ENCODE measurements around the gene CLCN2.

Gene CLCN2

GRCh38 chr3:184360070-184360928, 1.1 kb downstream of the CLCN2 start:
- DNase-seq (ENCODE audit: low read depth), result no peak

GRCh38 chr3:184359610-184360009, 1.8 kb downstream of the CLCN2 start:
- DNase-seq (ENCODE audit: low read depth), result no peak

- no peak for DNase-seq (ENCODE audit: low read depth)
Measured at GRCh38 chr3:184358921-184359350, 2.5 kb downstream of the CLCN2 start.

- no peak for DNase-seq (ENCODE audit: low read depth)
Measured at GRCh38 chr3:184358124-184358767, 3.2 kb downstream of the CLCN2 start.

GRCh38 chr3:184357248-184358123, 3.9 kb downstream of the CLCN2 start:
- DNase-seq (ENCODE audit: low read depth), result no peak

GRCh38 chr3:184355261-184356040, 6.0 kb downstream of the CLCN2 start:
- no peak for DNase-seq (ENCODE audit: low read depth)

GRCh38 chr3:184354754-184355153, 6.7 kb downstream of the CLCN2 start:
- no peak for DNase-seq (ENCODE audit: low read depth)

GRCh38 chr3:184354121-184354728, 7.2 kb downstream of the CLCN2 start:
- DNase-seq (ENCODE audit: low read depth), result no peak

GRCh38 chr3:184353546-184353941, 7.9 kb downstream of the CLCN2 start:
- DNase-seq (ENCODE audit: low read depth), result no peak

GRCh38 chr3:184352897-184353545, 8.4 kb downstream of the CLCN2 start:
- no peak for DNase-seq (ENCODE audit: low read depth)

GRCh38 chr3:184352149-184352785, 9.1 kb downstream of the CLCN2 start:
- no peak for DNase-seq (ENCODE audit: low read depth)

- DNase-seq (ENCODE audit: low read depth), result no peak
Measured at GRCh38 chr3:184351511-184352148, 9.8 kb downstream of the CLCN2 start.

- no peak for DNase-seq (ENCODE audit: low read depth)
Measured at GRCh38 chr3:184350618-184351017, 10.8 kb downstream of the CLCN2 start.

- DNase-seq (ENCODE audit: low read depth), result no peak
Measured at GRCh38 chr3:184349563-184350470, 11.6 kb downstream of the CLCN2 start.

- no peak for DNase-seq (ENCODE audit: low read depth)
Measured at GRCh38 chr3:184348057-184348382, 13.4 kb downstream of the CLCN2 start.

- no peak for DNase-seq (ENCODE audit: low read depth)
Measured at GRCh38 chr3:184347321-184348056, 13.9 kb downstream of the CLCN2 start.

- DNase-seq (ENCODE audit: low read depth), result no peak
Measured at GRCh38 chr3:184346480-184347190, 14.8 kb downstream of the CLCN2 start.

Data from GM04503 (cell line).